PFSK-1 (cell line): Measurements from ENCODE around the gene FKBP2.

Experiments
- FOXP2 ChIP-seq: optimal IDR thresholded peaks from 2 replicates; pipeline ENCODE3; 2011; ENCODE audit warnings: borderline replicate concordance, control low read depth, inconsistent platforms; ENCODE audit not compliant: insufficient read depth; ENCODE audit errors: extremely low read length, extremely low read depth
- POLR2AphosphoS5 ChIP-seq: IDR thresholded peaks from 2 replicates; pipeline ENCODE4 v1.6.1; 2012; ENCODE audit warnings: low read depth, mild to moderate bottlenecking, control low read depth, low read length, moderate library complexity
- SIN3A ChIP-seq: IDR thresholded peaks from 2 replicates; pipeline ENCODE4 v1.6.1; 2012; ENCODE audit warnings: mild to moderate bottlenecking, low read length, moderate library complexity, borderline replicate concordance; ENCODE audit not compliant: insufficient read depth
- TAF1 ChIP-seq: IDR thresholded peaks from 2 replicates; pipeline ENCODE4 v1.6.1; 2012; ENCODE audit warnings: low read length, control low read depth, borderline replicate concordance; ENCODE audit not compliant: insufficient read depth
- TF ChIP-seq, protein P1 (sequence below), 2 experiments: IDR thresholded peaks; 2 replicates each; pipeline versions ENCODE4 v1.6.1 to v1.8.0; 2011 to 2012; ENCODE audit warnings: low read depth in 2 of 2, low read length in 2 of 2, control low read depth in 1 of 2, inconsistent platforms in 1 of 2, mild to moderate bottlenecking in 1 of 2, moderate library complexity in 1 of 2; ENCODE audit not compliant: insufficient read depth in 1 of 2

FKBP2 gene

DNA sequence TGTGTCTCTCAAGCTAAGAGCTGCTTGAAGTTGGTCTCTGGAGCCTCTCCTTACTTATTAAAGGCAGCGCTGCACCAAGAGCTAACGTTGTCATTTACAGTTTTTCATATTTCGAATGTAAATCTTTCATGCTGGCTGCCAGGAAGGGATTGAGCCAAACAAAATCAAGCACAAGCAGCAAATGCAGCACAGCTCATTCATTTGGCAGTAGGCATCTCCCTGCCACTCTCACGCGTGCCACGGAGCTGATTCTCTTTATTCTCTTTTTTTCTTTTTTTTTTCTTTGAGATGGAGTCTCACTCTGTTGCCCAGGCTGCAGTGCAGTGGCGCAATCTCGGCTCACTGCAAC is 8.0 kb upstream of the FKBP2 start:
- TF ChIP-seq, protein P1, sequence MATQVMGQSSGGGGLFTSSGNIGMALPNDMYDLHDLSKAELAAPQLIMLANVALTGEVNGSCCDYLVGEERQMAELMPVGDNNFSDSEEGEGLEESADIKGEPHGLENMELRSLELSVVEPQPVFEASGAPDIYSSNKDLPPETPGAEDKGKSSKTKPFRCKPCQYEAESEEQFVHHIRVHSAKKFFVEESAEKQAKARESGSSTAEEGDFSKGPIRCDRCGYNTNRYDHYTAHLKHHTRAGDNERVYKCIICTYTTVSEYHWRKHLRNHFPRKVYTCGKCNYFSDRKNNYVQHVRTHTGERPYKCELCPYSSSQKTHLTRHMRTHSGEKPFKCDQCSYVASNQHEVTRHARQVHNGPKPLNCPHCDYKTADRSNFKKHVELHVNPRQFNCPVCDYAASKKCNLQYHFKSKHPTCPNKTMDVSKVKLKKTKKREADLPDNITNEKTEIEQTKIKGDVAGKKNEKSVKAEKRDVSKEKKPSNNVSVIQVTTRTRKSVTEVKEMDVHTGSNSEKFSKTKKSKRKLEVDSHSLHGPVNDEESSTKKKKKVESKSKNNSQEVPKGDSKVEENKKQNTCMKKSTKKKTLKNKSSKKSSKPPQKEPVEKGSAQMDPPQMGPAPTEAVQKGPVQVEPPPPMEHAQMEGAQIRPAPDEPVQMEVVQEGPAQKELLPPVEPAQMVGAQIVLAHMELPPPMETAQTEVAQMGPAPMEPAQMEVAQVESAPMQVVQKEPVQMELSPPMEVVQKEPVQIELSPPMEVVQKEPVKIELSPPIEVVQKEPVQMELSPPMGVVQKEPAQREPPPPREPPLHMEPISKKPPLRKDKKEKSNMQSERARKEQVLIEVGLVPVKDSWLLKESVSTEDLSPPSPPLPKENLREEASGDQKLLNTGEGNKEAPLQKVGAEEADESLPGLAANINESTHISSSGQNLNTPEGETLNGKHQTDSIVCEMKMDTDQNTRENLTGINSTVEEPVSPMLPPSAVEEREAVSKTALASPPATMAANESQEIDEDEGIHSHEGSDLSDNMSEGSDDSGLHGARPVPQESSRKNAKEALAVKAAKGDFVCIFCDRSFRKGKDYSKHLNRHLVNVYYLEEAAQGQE (IDR thresholded peaks at IDR 0.05; ENCODE audit: insufficient read depth in 1 of 2, low read depth in 2 of 2, low read length in 2 of 2), result no peak
- TF ChIP-seq SIN3A, result no peak
- no peak for TF ChIP-seq FOXP2
- TF ChIP-seq POLR2AphosphoS5, result no peak

DNA sequence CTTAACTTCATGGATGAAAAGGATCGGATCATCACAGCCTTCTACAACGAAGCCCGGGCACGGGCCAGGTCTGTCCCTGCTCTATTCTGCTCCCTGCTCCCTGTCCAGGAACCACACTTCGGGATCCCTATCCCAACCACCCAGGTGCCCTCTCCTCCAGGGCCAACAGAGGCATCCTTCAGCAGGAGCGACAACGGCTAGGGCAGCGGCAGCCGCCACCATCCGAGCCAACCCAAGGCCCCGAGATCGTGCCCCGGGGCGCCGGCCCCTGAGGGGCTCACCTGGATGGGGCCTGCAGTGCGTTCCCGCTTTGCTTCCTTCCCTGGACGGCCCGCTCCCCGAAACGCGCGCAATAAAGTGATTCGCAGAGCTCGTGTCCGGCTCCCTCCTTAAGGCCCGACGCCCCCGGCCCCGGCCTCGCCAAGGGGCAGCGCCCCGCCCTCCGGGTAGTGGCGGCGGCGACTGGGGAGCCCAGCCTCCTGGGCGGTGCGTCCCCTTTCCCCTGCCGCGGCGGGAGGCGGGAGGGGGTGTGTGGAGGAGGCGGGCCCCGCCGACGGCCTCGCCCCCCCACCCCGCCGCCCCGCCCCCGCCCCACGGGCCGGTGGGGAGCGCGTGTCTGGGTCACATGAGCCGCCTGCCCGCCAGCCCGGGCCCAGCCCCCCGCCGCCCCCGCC is 6.8 kb upstream of the FKBP2 start, which contains the start of gene VEGFB:
Gene VEGFB (plus strand): TSS at position 672 of the 674 bp plus-strand sequence. CDS start 250 bp downstream, outside the sequence.
- TF ChIP-seq TAF1 (no peak), POLR2AphosphoS5 (no peak), SIN3A (no peak), FOXP2 (no peak)
- TF ChIP-seq, protein P1 (IDR thresholded peaks at IDR 0.05; ENCODE audit: insufficient read depth in 1 of 2, low read depth in 2 of 2, low read length in 2 of 2), result no peak

DNA sequence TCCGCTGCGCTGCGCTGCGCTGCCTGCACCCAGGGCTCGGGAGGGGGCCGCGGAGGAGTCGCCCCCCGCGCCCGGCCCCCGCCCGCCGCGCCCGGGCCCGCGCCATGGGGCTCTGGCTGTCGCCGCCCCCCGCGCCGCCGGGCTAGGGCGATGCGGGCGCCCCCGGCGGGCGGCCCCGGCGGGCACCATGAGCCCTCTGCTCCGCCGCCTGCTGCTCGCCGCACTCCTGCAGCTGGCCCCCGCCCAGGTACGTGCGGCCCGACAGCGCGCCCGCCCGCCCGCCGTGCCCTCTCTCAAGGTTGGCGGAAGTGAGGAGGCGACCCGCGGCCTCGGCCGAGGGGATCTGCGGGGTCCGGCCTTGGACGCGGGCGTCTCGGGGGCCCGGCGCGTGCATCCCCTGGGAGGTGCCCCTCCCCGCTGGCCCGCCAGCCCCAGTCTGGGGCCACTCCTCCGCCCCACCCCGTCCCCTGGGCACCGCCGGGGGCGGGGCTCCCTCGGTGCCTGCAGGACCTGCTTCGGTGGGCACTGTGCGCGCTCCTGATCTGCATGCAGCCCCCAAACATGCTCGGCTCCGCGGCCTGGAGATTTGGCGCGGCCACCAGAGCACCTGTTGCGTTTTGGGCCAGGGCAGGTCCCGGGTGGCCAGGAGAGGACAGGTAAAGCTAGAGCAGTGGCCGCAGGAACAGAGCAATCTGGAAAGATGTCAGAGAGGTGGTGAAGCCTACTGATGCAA is 6.1 kb upstream of the FKBP2 start:
- TF ChIP-seq, protein P1 (IDR thresholded peaks at IDR 0.05; ENCODE audit: insufficient read depth in 1 of 2, low read depth in 2 of 2, low read length in 2 of 2), result no peak
- peak; percentile 19; the same call in 1 of the 2 replicates for TF ChIP-seq SIN3A

DNA sequence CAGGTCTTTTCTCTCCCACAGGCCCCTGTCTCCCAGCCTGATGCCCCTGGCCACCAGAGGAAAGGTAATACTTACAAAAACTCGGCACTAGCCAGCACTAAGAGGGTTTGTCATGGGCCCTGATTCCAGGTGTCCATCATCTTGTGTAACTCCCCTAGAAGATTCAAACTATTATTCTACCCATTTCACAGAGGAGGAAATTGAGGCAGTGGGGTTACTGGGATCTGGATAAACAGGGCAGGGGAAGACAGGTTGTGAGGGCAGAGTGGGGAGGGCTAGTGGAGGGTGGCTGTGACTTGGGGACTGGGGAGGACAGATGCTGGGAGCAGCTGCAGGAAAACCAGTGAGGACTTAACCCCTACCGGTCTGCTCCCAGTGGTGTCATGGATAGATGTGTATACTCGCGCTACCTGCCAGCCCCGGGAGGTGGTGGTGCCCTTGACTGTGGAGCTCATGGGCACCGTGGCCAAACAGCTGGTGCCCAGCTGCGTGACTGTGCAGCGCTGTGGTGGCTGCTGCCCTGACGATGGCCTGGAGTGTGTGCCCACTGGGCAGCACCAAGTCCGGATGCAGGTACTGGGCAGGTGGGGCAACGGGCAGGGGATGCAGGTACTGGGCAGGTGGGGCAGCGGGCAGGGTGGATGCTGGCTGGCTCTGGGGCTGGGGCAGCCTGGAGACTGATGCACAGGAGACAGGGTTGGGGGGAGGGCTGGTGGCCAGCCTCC is 5.3 kb upstream of the FKBP2 start:
- TF ChIP-seq, protein P1 (IDR thresholded peaks at IDR 0.05; ENCODE audit: insufficient read depth in 1 of 2, low read depth in 2 of 2, low read length in 2 of 2), result no peak
- TF ChIP-seq POLR2AphosphoS5, result no peak
- TF ChIP-seq TAF1, result no peak
- TF ChIP-seq SIN3A, result no peak
- TF ChIP-seq FOXP2, result no peak
